Suprapubic skin (tissue), 3 donors: ENCODE measurements around the gene LIPI.

ENCODE experiments used
- POLR2AphosphoS5 ChIP-seq, 3 donors: sonication (generic); formaldehyde crosslinking; IDR thresholded peaks; one replicate each; pipeline ENCODE4 v1.6.1; 2017; ENCODE audit warnings: antibody characterized with exemption in 3 of 3
- TF ChIP-seq, protein P1 (sequence below), 2 donors: fragments of 200-600 bp in 1 of 2; fragments of 450-650 bp in 1 of 2; sonication (generic) in 1 of 2; IDR thresholded peaks; one replicate each; pipeline ENCODE4 v1.5.1; 2016 to 2019; ENCODE audit warnings: antibody characterized with exemption in 2 of 2, mild to moderate bottlenecking in 1 of 2, moderate library complexity in 1 of 2

DNA sequence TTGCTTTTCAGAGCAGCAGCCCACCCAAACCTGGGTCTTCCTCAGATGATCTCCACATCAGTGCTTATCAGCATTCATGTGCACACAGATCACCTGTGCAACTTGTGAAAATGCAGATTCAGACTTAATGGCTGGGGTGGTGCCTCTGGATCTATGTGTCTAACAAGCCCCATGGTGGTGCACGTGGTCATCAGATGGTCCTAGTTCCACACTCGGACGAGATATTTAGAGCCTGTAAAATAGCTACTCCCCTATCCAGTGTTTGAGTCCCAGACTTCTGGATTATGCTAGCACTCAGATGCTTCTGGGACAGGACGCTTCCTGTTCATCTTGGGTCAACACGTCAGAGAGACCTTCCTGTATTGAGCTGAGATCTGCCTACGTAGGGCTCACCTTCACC is 114.2 kb downstream of the LIPI start:
- TF ChIP-seq, protein P1, sequence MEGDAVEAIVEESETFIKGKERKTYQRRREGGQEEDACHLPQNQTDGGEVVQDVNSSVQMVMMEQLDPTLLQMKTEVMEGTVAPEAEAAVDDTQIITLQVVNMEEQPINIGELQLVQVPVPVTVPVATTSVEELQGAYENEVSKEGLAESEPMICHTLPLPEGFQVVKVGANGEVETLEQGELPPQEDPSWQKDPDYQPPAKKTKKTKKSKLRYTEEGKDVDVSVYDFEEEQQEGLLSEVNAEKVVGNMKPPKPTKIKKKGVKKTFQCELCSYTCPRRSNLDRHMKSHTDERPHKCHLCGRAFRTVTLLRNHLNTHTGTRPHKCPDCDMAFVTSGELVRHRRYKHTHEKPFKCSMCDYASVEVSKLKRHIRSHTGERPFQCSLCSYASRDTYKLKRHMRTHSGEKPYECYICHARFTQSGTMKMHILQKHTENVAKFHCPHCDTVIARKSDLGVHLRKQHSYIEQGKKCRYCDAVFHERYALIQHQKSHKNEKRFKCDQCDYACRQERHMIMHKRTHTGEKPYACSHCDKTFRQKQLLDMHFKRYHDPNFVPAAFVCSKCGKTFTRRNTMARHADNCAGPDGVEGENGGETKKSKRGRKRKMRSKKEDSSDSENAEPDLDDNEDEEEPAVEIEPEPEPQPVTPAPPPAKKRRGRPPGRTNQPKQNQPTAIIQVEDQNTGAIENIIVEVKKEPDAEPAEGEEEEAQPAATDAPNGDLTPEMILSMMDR (IDR thresholded peaks at IDR 0.05), result no peak
- TF ChIP-seq POLR2AphosphoS5 (IDR thresholded peaks at IDR 0.05), result no peak
